Endothelial cell of umbilical vein (primary cell): ENCODE data around the gene KIF26B. TPM values are rescaled to one million over a fixed set of nuclear protein-coding genes. Genes with fewer than 3 reads are reported as not detected.

Source experiments
- BruUV-seq: library from RNA; stranded (reverse); fragments of 400-500 nt; replicated peaks from 2 replicates; lab custom pipeline; 2021; lab: Mats Ljungman, UMichigan
- CTCF ChIA-PET: fragments of 300-600, 350-600 bp; sonication (Branson Sonifier 250); formaldehyde crosslinking; loops from one replicate; lab custom pipeline; 2021; ENCODE audit warnings: antibody characterized with exemption, inconsistent platforms; lab: Charles Lee
- POLR2A ChIA-PET: fragments of 300-600, 350-600 bp; sonication (Branson Sonifier 250); formaldehyde crosslinking; loops from one replicate; lab custom pipeline; 2021; ENCODE audit warnings: antibody characterized with exemption, inconsistent platforms; lab: Charles Lee
- DNase-seq: peaks from one replicate; pipeline ENCODE4 v3.0.0-alpha.2; 2011; ENCODE audit warnings: low read depth, low spot score
- FAIRE-seq: peaks from 2 replicates; lab custom pipeline; 2011; peaks lifted over from hg19 to GRCh38; lab: Jason Lieb, UNC
- H2AFZ ChIP-seq: 2 replicates; pipeline ENCODE4 v1.6.0; 2012; ENCODE audit warnings: low read depth, low read length, control low read depth, inconsistent platforms
- H3K27ac ChIP-seq: 2 replicates; pipeline ENCODE4 v1.5.1; 2011; ENCODE audit warnings: low read depth, mild to moderate bottlenecking, control low read depth, low read length, moderate library complexity; ENCODE audit not compliant: insufficient read depth
- H3K27me3 ChIP-seq, 2 experiments: 2 replicates each; pipeline versions ENCODE4 v1.6.0 to v1.6.1; 2011; ENCODE audit warnings: low read length in 2 of 2, mixed read lengths in 1 of 2; ENCODE audit not compliant: control insufficient read depth in 2 of 2, insufficient read depth in 2 of 2
- H3K36me3 ChIP-seq, 2 experiments: 2 replicates in 1 of 2; 3 replicates in 1 of 2; pipeline ENCODE4 v1.5.1; 2011; ENCODE audit warnings: low read length in 2 of 2, mild to moderate bottlenecking in 1 of 2, moderate library complexity in 1 of 2; ENCODE audit not compliant: control insufficient read depth in 2 of 2, insufficient read depth in 2 of 2; ENCODE audit errors: extremely low read depth in 1 of 2
- H3K4me1 ChIP-seq: 3 replicates; pipeline ENCODE4 v1.5.1; 2011; ENCODE audit warnings: mild to moderate bottlenecking, low read length; ENCODE audit not compliant: control insufficient read depth, insufficient read depth; ENCODE audit errors: extremely low read depth
- H3K4me2 ChIP-seq: 2 replicates; pipeline ENCODE4 v1.6.1; 2011; ENCODE audit warnings: low read length, control low read depth, mixed read lengths; ENCODE audit not compliant: insufficient read depth
- H3K4me3 ChIP-seq, 3 experiments: fragments of 200-600 bp in 1 of 3; sonication (generic), shearing (Covaris generic) in 1 of 3; replicated peaks in 1 of 3; 2 replicates each; pipeline ENCODE4 v1.5.1; 2011 to 2016; ENCODE audit warnings: control low read depth in 3 of 3, low read length in 3 of 3, mild to moderate bottlenecking in 2 of 3, inconsistent platforms in 1 of 3, low read depth in 1 of 3, moderate library complexity in 1 of 3; ENCODE audit not compliant: insufficient read depth in 1 of 3
- H3K79me2 ChIP-seq: 2 replicates; pipeline ENCODE4 v1.6.0; 2012; ENCODE audit warnings: low read length, inconsistent platforms; ENCODE audit not compliant: control insufficient read depth, insufficient read depth
- H3K9ac ChIP-seq: replicated peaks from 2 replicates; pipeline ENCODE3; 2011; ENCODE audit warnings: low read length, control low read depth; ENCODE audit not compliant: insufficient read depth; ENCODE audit errors: extremely low read depth
- H3K9me1 ChIP-seq: replicated peaks from 3 replicates; pipeline ENCODE4 v1.6.0; 2011; ENCODE audit warnings: mild to moderate bottlenecking, low read length; ENCODE audit not compliant: control insufficient read depth, insufficient read depth; ENCODE audit errors: extremely low read depth
- H3K9me3 ChIP-seq: replicated peaks from 2 replicates; pipeline ENCODE4 v1.5.1; 2012; ENCODE audit warnings: low read length, inconsistent platforms; ENCODE audit not compliant: control insufficient read depth, insufficient read depth
- H4K20me1 ChIP-seq: replicated peaks from 2 replicates; pipeline ENCODE3; 2011; ENCODE audit warnings: mild to moderate bottlenecking, low read length; ENCODE audit not compliant: control insufficient read depth, insufficient read depth; ENCODE audit errors: extremely low read depth
- CTCF ChIP-seq, 2 donors: IDR thresholded peaks; 1 replicate in 1 of 2; 2 replicates in 1 of 2; pipeline ENCODE4 v1.5.1; 2011; ENCODE audit warnings: low read length in 2 of 2, mild to moderate bottlenecking in 2 of 2, moderate library complexity in 2 of 2, control low read depth in 1 of 2, inconsistent platforms in 1 of 2, low read depth in 1 of 2; ENCODE audit not compliant: insufficient read depth in 1 of 2; ENCODE audit errors: extremely low read depth in 1 of 2
- EZH2 ChIP-seq: IDR thresholded peaks from 2 replicates; pipeline ENCODE4 v1.6.1; 2012; ENCODE audit warnings: borderline replicate concordance, low read depth, mild to moderate bottlenecking, moderate library complexity, low read length, inconsistent platforms; ENCODE audit not compliant: severe bottlenecking
- FOS ChIP-seq: IDR thresholded peaks from 2 replicates; pipeline ENCODE4 v1.6.1; 2011; ENCODE audit warnings: mild to moderate bottlenecking, low read length, moderate library complexity, borderline replicate concordance; ENCODE audit not compliant: insufficient read depth
- GATA2 ChIP-seq: IDR thresholded peaks from 2 replicates; pipeline ENCODE4 v1.7.0; 2011; ENCODE audit warnings: low read depth, mild to moderate bottlenecking, moderate library complexity, mixed read lengths, low read length; ENCODE audit not compliant: insufficient read length, insufficient read depth
- JUN ChIP-seq: IDR thresholded peaks from 2 replicates; pipeline ENCODE4 v1.6.1; 2011; ENCODE audit warnings: borderline replicate concordance, low read depth; ENCODE audit not compliant: insufficient read length, insufficient read depth
- MAX ChIP-seq: IDR thresholded peaks from 2 replicates; pipeline ENCODE4 v1.6.1; 2011; ENCODE audit not compliant: insufficient read depth, insufficient read length
- MYC ChIP-seq: IDR thresholded peaks from one replicate; pipeline ENCODE4 v1.6.1; 2011; ENCODE audit warnings: mild to moderate bottlenecking, low read depth, low read length
- POLR2A ChIP-seq: IDR thresholded peaks from 2 replicates; pipeline ENCODE4 v1.6.1; 2012; ENCODE audit warnings: low read depth, mild to moderate bottlenecking, control low read depth, low read length
- POLR2AphosphoS5 ChIP-seq: IDR thresholded peaks from 2 replicates; pipeline ENCODE4 v1.6.1; 2012; ENCODE audit warnings: low read depth, mild to moderate bottlenecking, control low read depth, low read length, moderate library complexity; ENCODE audit not compliant: insufficient read depth
- dilution Hi-C: fragments of 300-500 bp; cut with MboI; formaldehyde crosslinking; loops from one replicate; pipeline ENCODE4 v1.15.0; 2019; ENCODE audit warnings: low sequenced_read_pairs; ENCODE audit not compliant: extremely low pct_ligation_motif_present
- intact Hi-C: fragments of 100-400 bp; cut with micrococcal nuclease; formaldehyde crosslinking; loops from one replicate; pipeline ENCODE4 v1.10.0; 2022
- polyA plus RNA-seq, 4 experiments: library from polyadenylated mRNA; depleted of rRNA in 3 of 4; stranded (reverse) in 3 of 4; unstranded in 1 of 4; fragments of >200 nt; gene quantifications; 2 replicates each; pipeline versions ENCODE4 v1.2.1 to v1.2.3, GENCODE V29; 2011 to 2012; ENCODE audit warnings: missing spikeins in 1 of 4
- total RNA-seq: library from RNA; stranded (reverse); gene quantifications from 2 replicates; pipeline ENCODE4 v1.2.3, GENCODE V29; 2021

KIF26B gene
- total and polyA plus RNA-seq, 2 donors (not counting 3 experiments of a cell fraction or from before 2014, with no cell fraction given), result 0.04 to 0.49 TPM

- dilution Hi-C loops, result no loop called here
These were observed 543.3 kb downstream of the KIF26B start for GRCh38 chr1:245698116-245698515.

More at GRCh38 chr1:245698116-245698515, 543.3 kb downstream of the KIF26B start:
- no peaks in the 10 kb centered on the region for H3K9me1 ChIP-seq
- H3K36me3 ChIP-seq, result no peaks in the 10 kb centered on the region
- no peak overlapping the region for H2AFZ ChIP-seq
- POLR2A ChIA-PET, result no interaction called here
- CTCF ChIA-PET, result no interaction called here
- H3K4me2 ChIP-seq, result no peak overlapping the region
- no peaks in the 10 kb centered on the region for H3K9me3 ChIP-seq
- FAIRE-seq, result no peak
- H3K4me1 ChIP-seq, result no peaks in the 10 kb centered on the region
- H3K27ac ChIP-seq, result no peak overlapping the region
- no peaks in the 10 kb centered on the region for H3K79me2 ChIP-seq
- TF ChIP-seq CTCF (IDR thresholded peaks at IDR 0.05; ENCODE audit: extremely low read depth in 1 of 2, insufficient read depth in 1 of 2, low read depth in 1 of 2, low read length in 2 of 2) (no peak), MAX (no peak), EZH2 (no peak), POLR2A (no peak), FOS (no peak), GATA2 (no peak), JUN (no peak), POLR2AphosphoS5 (no peak), MYC (no peak)
- intact Hi-C loops, result no loop called here
- no peak overlapping the region for H3K9ac ChIP-seq
- DNase-seq, result no peak
- no peaks in the 10 kb centered on the region for H4K20me1 ChIP-seq
- H3K4me3 ChIP-seq, result no peak overlapping the region
- no peaks in the 10 kb centered on the region for H3K27me3 ChIP-seq
- BruUV-seq, result no TSS peak
